K562 (cell line): ENCODE data around the gene ZC3H12A. TPM values are rescaled to one million over a fixed set of nuclear protein-coding genes. Genes with fewer than 3 reads are reported as not detected.
A peak's percentile ranks its signal among the peaks of the same experiment; 100 is the strongest.

Source experiments
- BHLHE40 ChIP-seq: IDR thresholded peaks from 2 replicates; pipeline ENCODE4 v1.6.1; 2011; ENCODE audit warnings: low read length, improper control_type of control experiment
- DPF2 ChIP-seq: fragments of 450-650 bp; IDR thresholded peaks from 2 replicates; pipeline ENCODE4 v1.6.1; 2016
- NFATC3 ChIP-seq: fragments of 450-650 bp; IDR thresholded peaks from 2 replicates; pipeline ENCODE4 v1.6.1; 2017; ENCODE audit warnings: mild to moderate bottlenecking
- RBM22 ChIP-seq: fragments of 200-400 bp; formaldehyde crosslinking; IDR thresholded peaks from 2 replicates; pipeline ENCODE4 v1.6.1; 2018; ENCODE audit warnings: low read length, low read depth; ENCODE audit not compliant: poor library complexity, severe bottlenecking
- SAFB ChIP-seq: fragments of 200-400 bp; formaldehyde crosslinking; IDR thresholded peaks from 2 replicates; pipeline ENCODE4 v1.6.1; 2017; ENCODE audit warnings: low read depth, low read length, borderline replicate concordance
- SMAD4 ChIP-seq: fragments of 250-450 bp; sonication (Bioruptor Pico); conservative IDR thresholded peaks from 2 replicates; pipeline ENCODE4 v1.8.0; 2021; ENCODE audit warnings: inconsistent platforms, mild to moderate bottlenecking, moderate library complexity
- SRF ChIP-seq, 2 experiments: fragments of 250-450, 450-650 bp in 1 of 2; sonication (Bioruptor Pico) in 1 of 2; sonication (generic) in 1 of 2; formaldehyde crosslinking; IDR thresholded peaks; 2 replicates each; pipeline versions ENCODE4 v1.5.0 to v1.5.1; 2020 to 2022; ENCODE audit warnings: mild to moderate bottlenecking in 1 of 2, missing genetic modification reagents in 1 of 2
- ZNF384 ChIP-seq: IDR thresholded peaks from 2 replicates; pipeline ENCODE4 v1.6.1; 2012; ENCODE audit warnings: low read depth, low read length, improper control_type of control experiment
- ZNF707 ChIP-seq: fragments of 250-450 bp; sonication (Bioruptor Pico); conservative IDR thresholded peaks from 2 replicates; pipeline ENCODE4 v1.8.0; 2022; ENCODE audit warnings: inconsistent platforms, mild to moderate bottlenecking, moderate library complexity
- ZSCAN29 ChIP-seq: fragments of 450-650 bp; IDR thresholded peaks from 2 replicates; pipeline ENCODE4 v1.6.1; 2017
- polyA plus RNA-seq, 8 experiments: library from polyadenylated mRNA; depleted of rRNA in 4 of 8; stranded (reverse) in 5 of 8; unstranded in 3 of 8; fragments of >200 nt; fragmentation: Nextera tagmentation in 2 of 8; fragmentation: Illumina TruSeq in 1 of 8; extraction: Ambion mirVana in 2 of 8; extraction: Trizol in 1 of 8; gene quantifications; 2 replicates each; pipeline versions ENCODE4 v1.2.1 to v1.2.3, GENCODE V29; 2011 to 2014; ENCODE audit warnings: inconsistent platforms in 1 of 8, missing spikeins in 1 of 8
- total RNA-seq, 7 experiments: library from RNA; depleted of rRNA in 6 of 7; stranded (reverse); fragments of >200 nt in 6 of 7; fragmentation: Illumina TruSeq in 2 of 7; extraction: Trizol in 2 of 7; gene quantifications; 2 replicates each; pipeline versions ENCODE4 v1.2.1 to v1.2.3, GENCODE V29; 2011 to 2021; ENCODE audit warnings: low replicate concordance in 1 of 7
- TF ChIP-seq, protein P1 (sequence below): fragments of 450-650 bp; IDR thresholded peaks from 2 replicates; pipeline ENCODE4 v1.6.1; 2017; ENCODE audit warnings: antibody characterized with exemption, mild to moderate bottlenecking
- TF ChIP-seq, protein P2 (sequence below): sonication (generic); formaldehyde crosslinking; IDR thresholded peaks from 2 replicates; pipeline ENCODE4 v1.8.0; 2023; ENCODE audit warnings: mild to moderate bottlenecking, missing genetic modification reagents
- TF ChIP-seq, protein P3 (sequence below): fragments of 450-650 bp; formaldehyde crosslinking; IDR thresholded peaks from 2 replicates; pipeline ENCODE4 v1.4.0; 2020; ENCODE audit warnings: mild to moderate bottlenecking
- TF ChIP-seq, protein P4 (sequence below), 2 experiments: fragments of 150-350 bp in 1 of 2; IDR thresholded peaks; 2 replicates each; pipeline ENCODE4 v1.6.1; 2012 to 2016; ENCODE audit warnings: low read depth in 2 of 2, low read length in 2 of 2, mild to moderate bottlenecking in 1 of 2, moderate library complexity in 1 of 2

Gene ZC3H12A
- total and polyA plus RNA-seq, 9 of the 15 experiments (the other 6 are each of a cell fraction or from before 2014, with no cell fraction given), result 0.14 to 9.4 (median 6.7) TPM

DNA sequence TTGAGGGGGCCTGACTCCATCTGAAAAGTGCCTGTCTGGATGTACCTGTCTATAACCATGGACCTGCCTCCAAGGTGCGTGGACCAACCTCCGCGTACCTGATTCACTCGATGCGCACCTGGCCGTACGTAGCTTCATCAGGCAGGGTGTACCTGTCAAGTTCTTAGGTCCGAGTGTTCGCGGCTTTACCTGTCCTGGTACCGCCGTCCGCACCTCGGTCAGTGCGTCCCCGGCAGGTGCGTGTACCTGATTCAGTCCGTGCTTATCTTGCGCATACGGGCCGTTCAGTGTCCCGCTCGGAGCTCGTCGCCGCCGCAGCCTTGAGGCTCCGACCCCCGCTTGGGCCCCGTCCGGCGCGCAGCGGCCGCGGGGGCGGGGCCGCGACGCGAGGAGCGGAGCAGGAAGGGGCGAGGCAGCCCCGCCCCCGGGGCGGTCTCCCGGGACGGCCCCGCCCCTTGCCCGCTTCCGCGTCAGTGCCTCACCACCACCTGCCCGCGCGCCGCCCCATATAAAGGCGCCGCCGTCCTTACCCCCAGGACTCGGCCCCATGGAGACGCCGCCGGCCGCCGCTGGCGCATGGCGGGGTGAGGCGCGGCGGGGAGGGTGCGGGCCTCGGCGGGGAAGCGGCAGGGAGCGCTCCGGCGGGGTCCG is at the start of gene ZC3H12A (continued):
- TF ChIP-seq, protein P1, sequence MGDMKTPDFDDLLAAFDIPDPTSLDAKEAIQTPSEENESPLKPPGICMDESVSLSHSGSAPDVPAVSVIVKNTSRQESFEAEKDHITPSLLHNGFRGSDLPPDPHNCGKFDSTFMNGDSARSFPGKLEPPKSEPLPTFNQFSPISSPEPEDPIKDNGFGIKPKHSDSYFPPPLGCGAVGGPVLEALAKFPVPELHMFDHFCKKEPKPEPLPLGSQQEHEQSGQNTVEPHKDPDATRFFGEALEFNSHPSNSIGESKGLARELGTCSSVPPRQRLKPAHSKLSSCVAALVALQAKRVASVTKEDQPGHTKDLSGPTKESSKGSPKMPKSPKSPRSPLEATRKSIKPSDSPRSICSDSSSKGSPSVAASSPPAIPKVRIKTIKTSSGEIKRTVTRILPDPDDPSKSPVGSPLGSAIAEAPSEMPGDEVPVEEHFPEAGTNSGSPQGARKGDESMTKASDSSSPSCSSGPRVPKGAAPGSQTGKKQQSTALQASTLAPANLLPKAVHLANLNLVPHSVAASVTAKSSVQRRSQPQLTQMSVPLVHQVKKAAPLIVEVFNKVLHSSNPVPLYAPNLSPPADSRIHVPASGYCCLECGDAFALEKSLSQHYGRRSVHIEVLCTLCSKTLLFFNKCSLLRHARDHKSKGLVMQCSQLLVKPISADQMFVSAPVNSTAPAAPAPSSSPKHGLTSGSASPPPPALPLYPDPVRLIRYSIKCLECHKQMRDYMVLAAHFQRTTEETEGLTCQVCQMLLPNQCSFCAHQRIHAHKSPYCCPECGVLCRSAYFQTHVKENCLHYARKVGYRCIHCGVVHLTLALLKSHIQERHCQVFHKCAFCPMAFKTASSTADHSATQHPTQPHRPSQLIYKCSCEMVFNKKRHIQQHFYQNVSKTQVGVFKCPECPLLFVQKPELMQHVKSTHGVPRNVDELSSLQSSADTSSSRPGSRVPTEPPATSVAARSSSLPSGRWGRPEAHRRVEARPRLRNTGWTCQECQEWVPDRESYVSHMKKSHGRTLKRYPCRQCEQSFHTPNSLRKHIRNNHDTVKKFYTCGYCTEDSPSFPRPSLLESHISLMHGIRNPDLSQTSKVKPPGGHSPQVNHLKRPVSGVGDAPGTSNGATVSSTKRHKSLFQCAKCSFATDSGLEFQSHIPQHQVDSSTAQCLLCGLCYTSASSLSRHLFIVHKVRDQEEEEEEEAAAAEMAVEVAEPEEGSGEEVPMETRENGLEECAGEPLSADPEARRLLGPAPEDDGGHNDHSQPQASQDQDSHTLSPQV, result peak; percentile 34; the same call in 1 of the 2 replicates
- TF ChIP-seq SMAD4 (CRISPR knock-in tag), result peak; percentile 31; the same call in 1 of the 2 replicates
- TF ChIP-seq SRF (CRISPR knock-in tag; IDR thresholded peaks at IDR 0.05), result peak in 1 of 2 experiments; percentile 63; a peak in 1 of 4 replicates
- TF ChIP-seq ZNF384, result no peak
- TF ChIP-seq RBM22, result no peak
- TF ChIP-seq SAFB, result no peak
- TF ChIP-seq DPF2, result 0 out of 2 replicates have a peak, but pooled peaks have one; percentile 8
- no peak for TF ChIP-seq BHLHE40
- no peak for TF ChIP-seq NFATC3
- TF ChIP-seq, protein P2, sequence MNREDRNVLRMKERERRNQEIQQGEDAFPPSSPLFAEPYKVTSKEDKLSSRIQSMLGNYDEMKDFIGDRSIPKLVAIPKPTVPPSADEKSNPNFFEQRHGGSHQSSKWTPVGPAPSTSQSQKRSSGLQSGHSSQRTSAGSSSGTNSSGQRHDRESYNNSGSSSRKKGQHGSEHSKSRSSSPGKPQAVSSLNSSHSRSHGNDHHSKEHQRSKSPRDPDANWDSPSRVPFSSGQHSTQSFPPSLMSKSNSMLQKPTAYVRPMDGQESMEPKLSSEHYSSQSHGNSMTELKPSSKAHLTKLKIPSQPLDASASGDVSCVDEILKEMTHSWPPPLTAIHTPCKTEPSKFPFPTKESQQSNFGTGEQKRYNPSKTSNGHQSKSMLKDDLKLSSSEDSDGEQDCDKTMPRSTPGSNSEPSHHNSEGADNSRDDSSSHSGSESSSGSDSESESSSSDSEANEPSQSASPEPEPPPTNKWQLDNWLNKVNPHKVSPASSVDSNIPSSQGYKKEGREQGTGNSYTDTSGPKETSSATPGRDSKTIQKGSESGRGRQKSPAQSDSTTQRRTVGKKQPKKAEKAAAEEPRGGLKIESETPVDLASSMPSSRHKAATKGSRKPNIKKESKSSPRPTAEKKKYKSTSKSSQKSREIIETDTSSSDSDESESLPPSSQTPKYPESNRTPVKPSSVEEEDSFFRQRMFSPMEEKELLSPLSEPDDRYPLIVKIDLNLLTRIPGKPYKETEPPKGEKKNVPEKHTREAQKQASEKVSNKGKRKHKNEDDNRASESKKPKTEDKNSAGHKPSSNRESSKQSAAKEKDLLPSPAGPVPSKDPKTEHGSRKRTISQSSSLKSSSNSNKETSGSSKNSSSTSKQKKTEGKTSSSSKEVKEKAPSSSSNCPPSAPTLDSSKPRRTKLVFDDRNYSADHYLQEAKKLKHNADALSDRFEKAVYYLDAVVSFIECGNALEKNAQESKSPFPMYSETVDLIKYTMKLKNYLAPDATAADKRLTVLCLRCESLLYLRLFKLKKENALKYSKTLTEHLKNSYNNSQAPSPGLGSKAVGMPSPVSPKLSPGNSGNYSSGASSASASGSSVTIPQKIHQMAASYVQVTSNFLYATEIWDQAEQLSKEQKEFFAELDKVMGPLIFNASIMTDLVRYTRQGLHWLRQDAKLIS (CRISPR knock-in tag), result no peak; the same call in 1 of the 2 replicates
- TF ChIP-seq, protein P3, sequence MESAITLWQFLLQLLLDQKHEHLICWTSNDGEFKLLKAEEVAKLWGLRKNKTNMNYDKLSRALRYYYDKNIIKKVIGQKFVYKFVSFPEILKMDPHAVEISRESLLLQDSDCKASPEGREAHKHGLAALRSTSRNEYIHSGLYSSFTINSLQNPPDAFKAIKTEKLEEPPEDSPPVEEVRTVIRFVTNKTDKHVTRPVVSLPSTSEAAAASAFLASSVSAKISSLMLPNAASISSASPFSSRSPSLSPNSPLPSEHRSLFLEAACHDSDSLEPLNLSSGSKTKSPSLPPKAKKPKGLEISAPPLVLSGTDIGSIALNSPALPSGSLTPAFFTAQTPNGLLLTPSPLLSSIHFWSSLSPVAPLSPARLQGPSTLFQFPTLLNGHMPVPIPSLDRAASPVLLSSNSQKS (CRISPR knock-in tag), result no peak
- no peak for TF ChIP-seq ZNF707 (CRISPR knock-in tag)
- TF ChIP-seq, protein P4, sequence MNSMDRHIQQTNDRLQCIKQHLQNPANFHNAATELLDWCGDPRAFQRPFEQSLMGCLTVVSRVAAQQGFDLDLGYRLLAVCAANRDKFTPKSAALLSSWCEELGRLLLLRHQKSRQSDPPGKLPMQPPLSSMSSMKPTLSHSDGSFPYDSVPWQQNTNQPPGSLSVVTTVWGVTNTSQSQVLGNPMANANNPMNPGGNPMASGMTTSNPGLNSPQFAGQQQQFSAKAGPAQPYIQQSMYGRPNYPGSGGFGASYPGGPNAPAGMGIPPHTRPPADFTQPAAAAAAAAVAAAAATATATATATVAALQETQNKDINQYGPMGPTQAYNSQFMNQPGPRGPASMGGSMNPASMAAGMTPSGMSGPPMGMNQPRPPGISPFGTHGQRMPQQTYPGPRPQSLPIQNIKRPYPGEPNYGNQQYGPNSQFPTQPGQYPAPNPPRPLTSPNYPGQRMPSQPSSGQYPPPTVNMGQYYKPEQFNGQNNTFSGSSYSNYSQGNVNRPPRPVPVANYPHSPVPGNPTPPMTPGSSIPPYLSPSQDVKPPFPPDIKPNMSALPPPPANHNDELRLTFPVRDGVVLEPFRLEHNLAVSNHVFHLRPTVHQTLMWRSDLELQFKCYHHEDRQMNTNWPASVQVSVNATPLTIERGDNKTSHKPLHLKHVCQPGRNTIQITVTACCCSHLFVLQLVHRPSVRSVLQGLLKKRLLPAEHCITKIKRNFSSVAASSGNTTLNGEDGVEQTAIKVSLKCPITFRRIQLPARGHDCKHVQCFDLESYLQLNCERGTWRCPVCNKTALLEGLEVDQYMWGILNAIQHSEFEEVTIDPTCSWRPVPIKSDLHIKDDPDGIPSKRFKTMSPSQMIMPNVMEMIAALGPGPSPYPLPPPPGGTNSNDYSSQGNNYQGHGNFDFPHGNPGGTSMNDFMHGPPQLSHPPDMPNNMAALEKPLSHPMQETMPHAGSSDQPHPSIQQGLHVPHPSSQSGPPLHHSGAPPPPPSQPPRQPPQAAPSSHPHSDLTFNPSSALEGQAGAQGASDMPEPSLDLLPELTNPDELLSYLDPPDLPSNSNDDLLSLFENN (IDR thresholded peaks at IDR 0.05; ENCODE audit: low read depth in 2 of 2, low read length in 2 of 2), result peak in 1 of 2 experiments; percentile 58; a peak in 1 of 4 replicates
- no peak for TF ChIP-seq ZSCAN29
